ENCODE measurements around the gene CMTM8.
A peak's percentile ranks its signal among the peaks of the same experiment; 100 is the strongest.

The CMTM8 gene

GRCh38 chr3:32413845-32414521 lies 175.5 kb downstream of the CMTM8 start:
- no peak for DNase-seq

GRCh38 chr3:32414522-32415202 lies 176.2 kb downstream of the CMTM8 start:
- peak; percentile 53 to 79 (median 69) for DNase-seq

- peak; percentile 44 to 77 (median 60) for DNase-seq
Measured at GRCh38 chr3:32419742-32420125, 181.3 kb downstream of the CMTM8 start.
